ENCODE data around the gene NFATC1.

DNA sequence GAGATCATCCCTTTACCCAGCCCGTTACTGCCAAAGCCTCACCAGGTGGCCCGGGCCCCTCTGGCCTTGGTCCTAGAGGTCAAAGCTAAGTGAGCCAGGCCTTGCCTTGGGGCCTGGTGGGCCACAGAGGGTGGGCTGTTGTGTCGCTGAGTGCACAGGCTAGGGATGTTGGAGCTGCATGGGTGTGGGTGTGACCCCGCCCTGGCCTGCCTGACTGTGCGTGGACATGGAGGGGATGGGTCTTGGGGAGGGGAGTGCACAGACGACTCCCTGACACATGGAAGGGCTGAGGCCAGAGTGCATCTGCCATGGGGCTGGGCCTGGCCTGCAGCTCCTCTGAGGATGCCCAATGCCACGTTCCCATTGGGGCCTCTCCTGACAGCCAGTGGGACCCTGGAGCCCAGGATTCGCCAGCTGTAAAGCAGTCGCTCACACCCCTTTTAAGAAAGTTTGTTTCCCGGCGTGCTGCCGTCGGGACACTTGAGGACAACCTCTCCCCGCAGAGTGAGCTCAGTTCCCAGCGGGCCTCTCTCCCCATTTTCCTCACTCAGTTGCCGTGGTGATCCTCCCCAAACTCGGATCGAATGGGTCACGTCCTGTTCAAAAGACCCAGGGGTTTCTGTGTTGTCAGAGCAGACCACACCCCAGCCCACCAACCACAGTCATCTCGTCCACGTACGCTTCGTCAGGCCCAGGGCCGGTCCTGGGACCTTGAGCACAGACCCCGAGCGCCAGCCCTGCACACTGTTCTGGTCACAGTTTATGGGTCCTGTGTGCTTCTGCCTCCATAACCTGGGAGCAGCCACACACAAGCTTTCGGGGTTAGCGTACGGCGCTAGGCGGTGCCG is 93.5 kb downstream of the NFATC1 start:
- TF ChIP-seq, protein P1, sequence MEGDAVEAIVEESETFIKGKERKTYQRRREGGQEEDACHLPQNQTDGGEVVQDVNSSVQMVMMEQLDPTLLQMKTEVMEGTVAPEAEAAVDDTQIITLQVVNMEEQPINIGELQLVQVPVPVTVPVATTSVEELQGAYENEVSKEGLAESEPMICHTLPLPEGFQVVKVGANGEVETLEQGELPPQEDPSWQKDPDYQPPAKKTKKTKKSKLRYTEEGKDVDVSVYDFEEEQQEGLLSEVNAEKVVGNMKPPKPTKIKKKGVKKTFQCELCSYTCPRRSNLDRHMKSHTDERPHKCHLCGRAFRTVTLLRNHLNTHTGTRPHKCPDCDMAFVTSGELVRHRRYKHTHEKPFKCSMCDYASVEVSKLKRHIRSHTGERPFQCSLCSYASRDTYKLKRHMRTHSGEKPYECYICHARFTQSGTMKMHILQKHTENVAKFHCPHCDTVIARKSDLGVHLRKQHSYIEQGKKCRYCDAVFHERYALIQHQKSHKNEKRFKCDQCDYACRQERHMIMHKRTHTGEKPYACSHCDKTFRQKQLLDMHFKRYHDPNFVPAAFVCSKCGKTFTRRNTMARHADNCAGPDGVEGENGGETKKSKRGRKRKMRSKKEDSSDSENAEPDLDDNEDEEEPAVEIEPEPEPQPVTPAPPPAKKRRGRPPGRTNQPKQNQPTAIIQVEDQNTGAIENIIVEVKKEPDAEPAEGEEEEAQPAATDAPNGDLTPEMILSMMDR (IDR thresholded peaks at IDR 0.05 in 4 of 5, conservative IDR thresholded peaks at IDR 0.05 in 1 of 5): no peak
- TF ChIP-seq POLR2A (IDR thresholded peaks at IDR 0.05): no peak
